Sigmoid colon (tissue), 7 donors: ENCODE data around the gene SPDYE4. TPM values are rescaled to one million over a fixed set of nuclear protein-coding genes. Genes with fewer than 3 reads are reported as not detected.
"Not testable (repeated sequence)": the region's sequence is repeated elsewhere in the genome, so short reads cannot be mapped to it uniquely, and the experiment has no call there.

ENCODE experiments used
- DNase-seq: peaks from one replicate; pipeline ENCODE4 v3.0.0-alpha.2; 2019
- H3K27ac ChIP-seq, 4 donors: fragments of 200-600 bp; sonication (generic); one replicate each; pipeline ENCODE4 v1.5.1; 2016 to 2019; ENCODE audit warnings: mild to moderate bottlenecking in 1 of 4
- H3K27me3 ChIP-seq, 3 donors: fragments of 200-600 bp; sonication (generic); one replicate each; pipeline ENCODE4 v1.5.1; 2019; ENCODE audit warnings: mild to moderate bottlenecking in 1 of 3
- H3K36me3 ChIP-seq, 4 donors: fragments of 200-600 bp; sonication (generic); one replicate each; pipeline ENCODE4 v1.5.1; 2016 to 2019
- H3K4me1 ChIP-seq, 4 donors: fragments of 200-600 bp; sonication (generic); one replicate each; pipeline ENCODE4 v1.5.1; 2017 to 2019
- H3K4me3 ChIP-seq, 4 donors: fragments of 200-600 bp; sonication (generic); one replicate each; pipeline ENCODE4 v1.5.1; 2017 to 2019; ENCODE audit warnings: mild to moderate bottlenecking in 2 of 4, moderate library complexity in 1 of 4
- H3K9me3 ChIP-seq, 4 donors: fragments of 200-600 bp in 3 of 4; sonication (generic) in 3 of 4; one replicate each; pipeline versions ENCODE4 v1.5.1 to v1.6.1; 2013 to 2019
- EP300 ChIP-seq, 4 donors: sonication (generic); formaldehyde crosslinking; IDR thresholded peaks; one replicate each; pipeline ENCODE4 v1.6.1; 2017; ENCODE audit warnings: antibody characterized with exemption in 4 of 4
- POLR2A ChIP-seq, 2 donors: fragments of 450-650 bp; IDR thresholded peaks; one replicate each; pipeline ENCODE4 v1.6.1; 2016; ENCODE audit warnings: antibody characterized with exemption in 2 of 2, mild to moderate bottlenecking in 2 of 2, moderate library complexity in 2 of 2
- POLR2AphosphoS5 ChIP-seq, 4 donors: sonication (generic); formaldehyde crosslinking; IDR thresholded peaks; one replicate each; pipeline ENCODE4 v1.6.1; 2017; ENCODE audit warnings: antibody characterized with exemption in 4 of 4
- WGBS, 2 donors: extraction: QIAGEN DNeasy Blood & Tissue Kit; methylation state at CpG; one replicate each; pipeline ENCODE4 v1.1.7; 2013; 5-methylcytosine and 5-hydroxymethylcytosine counted together
- intact Hi-C: fragments of 100-400 bp; cut with DNase I; formaldehyde crosslinking; loops from one replicate; pipeline ENCODE4 v1.15.1; 2023
- polyA plus RNA-seq, 3 donors: library from polyadenylated mRNA; stranded (reverse); fragments of 200-250 nt; gene quantifications; one replicate each; pipeline ENCODE4 v1.2.3, GENCODE V29; 2013
- total RNA-seq, 4 donors: library from RNA; depleted of rRNA; stranded (reverse); fragments of >200 nt; gene quantifications; one replicate each; pipeline ENCODE4 v1.1.0, GENCODE V29; 2016
- TF ChIP-seq, protein P1 (sequence below), 4 experiments: fragments of 450-650 bp in 3 of 4; fragments of 200-600 bp in 1 of 4; IDR thresholded peaks; one replicate each; pipeline ENCODE4 v1.5.1; 2016 to 2019; ENCODE audit warnings: antibody characterized with exemption in 4 of 4, mild to moderate bottlenecking in 3 of 4, moderate library complexity in 2 of 4
- donor health status: healthy with polysubstance abuse.
- donor health status: Bipolar disorder and iron deficiency.
- donor health status: healthy.

The SPDYE4 gene
- total RNA-seq (not detected), polyA plus RNA-seq (not detected)

GRCh38 chr17:8758137-8758596, at the start of gene SPDYE4:
Gene SPDYE4 (minus strand): TSS chr17:8758546. CDS start chr17:8758382, 164 bp downstream.
- Histone ChIP-seq H3K4me3 (no peak within 1 kb of the TSS), H3K27ac (no peak within 1 kb of the TSS), H3K27me3 (peaks cover 0 to 6% (median 2%) of the 10 kb centered on the region in 3 donors), H3K9me3 (no peaks in the 10 kb centered on the region), H3K4me1 (no peaks in the 10 kb centered on the region), H3K36me3 (no peaks in the 10 kb centered on the region)
- intact Hi-C loops, result no loop called here
- TF ChIP-seq, protein P1, sequence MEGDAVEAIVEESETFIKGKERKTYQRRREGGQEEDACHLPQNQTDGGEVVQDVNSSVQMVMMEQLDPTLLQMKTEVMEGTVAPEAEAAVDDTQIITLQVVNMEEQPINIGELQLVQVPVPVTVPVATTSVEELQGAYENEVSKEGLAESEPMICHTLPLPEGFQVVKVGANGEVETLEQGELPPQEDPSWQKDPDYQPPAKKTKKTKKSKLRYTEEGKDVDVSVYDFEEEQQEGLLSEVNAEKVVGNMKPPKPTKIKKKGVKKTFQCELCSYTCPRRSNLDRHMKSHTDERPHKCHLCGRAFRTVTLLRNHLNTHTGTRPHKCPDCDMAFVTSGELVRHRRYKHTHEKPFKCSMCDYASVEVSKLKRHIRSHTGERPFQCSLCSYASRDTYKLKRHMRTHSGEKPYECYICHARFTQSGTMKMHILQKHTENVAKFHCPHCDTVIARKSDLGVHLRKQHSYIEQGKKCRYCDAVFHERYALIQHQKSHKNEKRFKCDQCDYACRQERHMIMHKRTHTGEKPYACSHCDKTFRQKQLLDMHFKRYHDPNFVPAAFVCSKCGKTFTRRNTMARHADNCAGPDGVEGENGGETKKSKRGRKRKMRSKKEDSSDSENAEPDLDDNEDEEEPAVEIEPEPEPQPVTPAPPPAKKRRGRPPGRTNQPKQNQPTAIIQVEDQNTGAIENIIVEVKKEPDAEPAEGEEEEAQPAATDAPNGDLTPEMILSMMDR (IDR thresholded peaks at IDR 0.05), result no peak
- TF ChIP-seq EP300 (IDR thresholded peaks at IDR 0.05) (no peak), POLR2AphosphoS5 (IDR thresholded peaks at IDR 0.05) (no peak), POLR2A (IDR thresholded peaks at IDR 0.05) (no peak)
- DNase-seq, result no peak
- WGBS, 2 donors, result 91% methylated on average over 15 of the region's 15 CpGs

- no peak for DNase-seq
- Histone ChIP-seq H3K27me3 (no peaks in the 10 kb centered on the region), H3K4me3 (no peak overlapping the region), H3K9me3 (peaks cover 0 to 6% (median 2%) of the 10 kb centered on the region in 4 donors), H3K36me3 (no peaks in the 10 kb centered on the region), H3K27ac (no peak overlapping the region), H3K4me1 (no peaks in the 10 kb centered on the region)
- WGBS, 2 donors, result 72 to 89% methylated on average over 4 of the region's 4 CpGs
- intact Hi-C loops, result no loop called here
- no peak for TF ChIP-seq POLR2A (IDR thresholded peaks at IDR 0.05)
- no peak for TF ChIP-seq POLR2AphosphoS5 (IDR thresholded peaks at IDR 0.05)
- TF ChIP-seq, protein P1 (IDR thresholded peaks at IDR 0.05), result no peak
- no peak for TF ChIP-seq EP300 (IDR thresholded peaks at IDR 0.05)
Measured at GRCh38 chr17:8806926-8807550, 48.7 kb upstream of the SPDYE4 start.

DNA sequence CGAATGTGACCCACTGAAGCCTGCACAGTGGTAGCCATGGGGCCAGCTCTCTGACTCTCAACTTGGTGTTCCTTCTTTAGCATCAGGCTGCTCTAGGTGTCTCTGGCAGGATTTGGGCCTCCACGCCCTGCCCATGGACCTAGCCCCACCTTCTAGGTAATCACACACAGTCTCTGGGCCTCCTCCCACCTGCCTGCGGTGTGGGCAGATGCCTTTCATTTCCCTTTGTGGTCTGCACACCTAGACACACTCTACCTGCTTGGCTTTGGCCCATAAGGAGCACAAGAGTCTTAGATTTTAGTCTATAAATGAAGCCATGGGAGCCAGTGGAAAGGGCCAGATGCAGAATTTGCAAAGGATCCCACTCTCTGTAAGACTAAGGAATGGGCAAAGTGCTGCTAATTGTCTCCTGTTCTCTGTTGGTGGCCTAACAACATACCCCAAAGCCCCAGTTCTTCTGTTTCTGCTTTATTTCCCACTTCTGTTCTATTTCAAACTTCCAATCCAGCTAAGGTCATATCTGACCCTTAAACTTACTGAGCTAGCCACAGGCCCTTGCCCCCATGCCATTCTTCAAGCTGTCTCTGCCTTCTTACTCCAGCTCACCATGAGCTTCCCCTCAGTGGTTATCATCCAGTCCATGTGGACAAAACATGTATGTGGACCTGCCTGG, 48.0 kb upstream of the SPDYE4 start:
- WGBS, 2 donors, result 46 to 60% methylated on average over 3 of the region's 3 CpGs
- Histone ChIP-seq H3K36me3 (no peaks in the 10 kb centered on the region), H3K4me3 (no peak overlapping the region), H3K27ac (no peak overlapping the region), H3K27me3 (no peaks in the 10 kb centered on the region), H3K4me1 (no peaks in the 10 kb centered on the region), H3K9me3 (peaks cover 0 to 6% (median 2%) of the 10 kb centered on the region in 4 donors)
- intact Hi-C loops, result no loop called here
- no peak for DNase-seq
- TF ChIP-seq POLR2A (IDR thresholded peaks at IDR 0.05), result no peak
- TF ChIP-seq EP300 (IDR thresholded peaks at IDR 0.05), result no peak
- TF ChIP-seq, protein P1 (IDR thresholded peaks at IDR 0.05), result no peak
- no peak for TF ChIP-seq POLR2AphosphoS5 (IDR thresholded peaks at IDR 0.05)

- 93 to 94% methylated on average over 10 of the region's 10 CpGs for WGBS, 2 donors
- H3K27me3 ChIP-seq, H3K36me3 ChIP-seq, H3K4me3 ChIP-seq, H3K27ac ChIP-seq, DNase-seq, H3K9me3 ChIP-seq, intact Hi-C loops, H3K4me1 ChIP-seq: not testable (repeated sequence)
Measured at GRCh38 chr17:8805396-8805795, 47.0 kb upstream of the SPDYE4 start.

- WGBS, 2 donors, result 86 to 87% methylated on average over 19 of the region's 19 CpGs
- Histone ChIP-seq H3K4me3 (no peak overlapping the region), H3K27me3 (peaks cover 6 to 12% (median 8%) of the 10 kb centered on the region in 3 donors), H3K27ac (no peak overlapping the region), H3K36me3 (no peaks in the 10 kb centered on the region), H3K4me1 (peaks cover 0 to 11% (median 9%) of the 10 kb centered on the region in 4 donors), H3K9me3 (peaks cover 0 to 1% (median 0%) of the 10 kb centered on the region in 4 donors)
- TF ChIP-seq POLR2AphosphoS5 (IDR thresholded peaks at IDR 0.05), result no peak
- no peak for TF ChIP-seq POLR2A (IDR thresholded peaks at IDR 0.05)
- TF ChIP-seq, protein P1 (IDR thresholded peaks at IDR 0.05), result no peak
- TF ChIP-seq EP300 (IDR thresholded peaks at IDR 0.05), result no peak
- DNase-seq, result no peak
- intact Hi-C loops, result no loop called here
Measured at GRCh38 chr17:8803531-8804420, 45.4 kb upstream of the SPDYE4 start.
